ENCODE results near the gene TACC2. TPM values are rescaled to one million over a fixed set of nuclear protein-coding genes. Genes with fewer than 3 reads are reported as not detected.

The TACC2 gene
- total RNA-seq, 1 donor from 2014 or later: 22.0 TPM

GRCh38 chr10:122099562-122099961 is 110.6 kb downstream of the TACC2 start:
- FAIRE-seq (no peak), DNase-seq (ENCODE audit: low read depth) (no peak)
- H3K27ac Mint-ChIP-seq (ENCODE audit: unreplicated experiment): no peak overlapping the region
- Histone ChIP-seq H3K36me3 (ENCODE audit: insufficient read depth, low read length) (no peaks in the 10 kb centered on the region), H3K9me3 (ENCODE audit: insufficient read depth, low read depth, low read length) (no peaks in the 10 kb centered on the region), H3K4me2 (ENCODE audit: low read length) (no peak overlapping the region), H3K79me2 (ENCODE audit: insufficient read depth, low read length) (no peaks in the 10 kb centered on the region), H3K9ac (ENCODE audit: low read length) (no peak overlapping the region), H3K4me1 (ENCODE audit: insufficient read depth, low read length) (no peaks in the 10 kb centered on the region), H2AFZ (ENCODE audit: low read depth, low read length) (no peak overlapping the region), H3K27me3 (ENCODE audit: insufficient read depth, low read length) (peaks cover 10% of the 10 kb centered on the region), H3K4me3 (ENCODE audit: insufficient read depth, low read depth, low read length) (no peak overlapping the region), H4K20me1 (ENCODE audit: insufficient read depth, low read length) (no peaks in the 10 kb centered on the region), H3K27ac (ENCODE audit: low read depth, low read length) (no peak overlapping the region)
- peaks cover 43% of the 10 kb centered on the region for H3K27me3 Mint-ChIP-seq (ENCODE audit: low read depth, unreplicated experiment)
- TF ChIP-seq CTCF (IDR thresholded peaks at IDR 0.05; ENCODE audit: insufficient read depth, low read depth, low read length) (no peak), EZH2 (IDR thresholded peaks at IDR 0.05; ENCODE audit: insufficient read depth, low read length) (no peak)
- no peaks in the 10 kb centered on the region for H3K36me3 Mint-ChIP-seq (ENCODE audit: low read depth, unreplicated experiment)
- H3K4me3 Mint-ChIP-seq (ENCODE audit: unreplicated experiment): no peak overlapping the region
- peaks cover 8% of the 10 kb centered on the region for H3K4me1 Mint-ChIP-seq (ENCODE audit: low read depth, unreplicated experiment)
- no peaks in the 10 kb centered on the region for H3K9me3 Mint-ChIP-seq (ENCODE audit: unreplicated experiment)

- H4K20me1 ChIP-seq (ENCODE audit: insufficient read depth, low read length): no peaks in the 10 kb centered on the region
- H3K27ac Mint-ChIP-seq (ENCODE audit: unreplicated experiment): peak overlapping the region; percentile 4
- no peaks in the 10 kb centered on the region for H3K9me3 ChIP-seq (ENCODE audit: insufficient read depth, low read depth, low read length)
- peaks cover 8% of the 10 kb centered on the region for H3K4me1 Mint-ChIP-seq (ENCODE audit: low read depth, unreplicated experiment)
- H3K9me3 Mint-ChIP-seq (ENCODE audit: unreplicated experiment): no peaks in the 10 kb centered on the region
- TF ChIP-seq CTCF (IDR thresholded peaks at IDR 0.05; ENCODE audit: insufficient read depth, low read depth, low read length) (no peak), EZH2 (IDR thresholded peaks at IDR 0.05; ENCODE audit: insufficient read depth, low read length) (no peak)
- DNase-seq (ENCODE audit: low read depth): no peak
- H3K36me3 ChIP-seq (ENCODE audit: insufficient read depth, low read length): no peaks in the 10 kb centered on the region
- H3K4me3 Mint-ChIP-seq (ENCODE audit: unreplicated experiment): no peak overlapping the region
- H3K27me3 Mint-ChIP-seq (ENCODE audit: low read depth, unreplicated experiment): peaks cover 34% of the 10 kb centered on the region
- no peaks in the 10 kb centered on the region for H3K36me3 Mint-ChIP-seq (ENCODE audit: low read depth, unreplicated experiment)
- no peaks in the 10 kb centered on the region for H3K79me2 ChIP-seq (ENCODE audit: insufficient read depth, low read length)
- FAIRE-seq: no peak
- H3K4me3 ChIP-seq (ENCODE audit: insufficient read depth, low read depth, low read length): no peak overlapping the region
- H3K4me1 ChIP-seq (ENCODE audit: insufficient read depth, low read length): no peaks in the 10 kb centered on the region
- H3K4me2 ChIP-seq (ENCODE audit: low read length): no peak overlapping the region
- no peak overlapping the region for H2AFZ ChIP-seq (ENCODE audit: low read depth, low read length)
- H3K27me3 ChIP-seq (ENCODE audit: insufficient read depth, low read length): peaks cover 6% of the 10 kb centered on the region
- H3K27ac ChIP-seq (ENCODE audit: low read depth, low read length): no peak overlapping the region
- no peak overlapping the region for H3K9ac ChIP-seq (ENCODE audit: low read length)
Observed at GRCh38 chr10:122102146-122102868, 113.3 kb downstream of the TACC2 start.

GRCh38 chr10:122102869-122103525 is 114.0 kb downstream of the TACC2 start:
- Mint-ChIP-seq H3K4me1 (ENCODE audit: low read depth, unreplicated experiment) (peaks cover 8% of the 10 kb centered on the region), H3K9me3 (ENCODE audit: unreplicated experiment) (no peaks in the 10 kb centered on the region), H3K4me3 (ENCODE audit: unreplicated experiment) (no peak overlapping the region), H3K27ac (ENCODE audit: unreplicated experiment) (peak overlapping the region; percentile 4), H3K27me3 (ENCODE audit: low read depth, unreplicated experiment) (peaks cover 27% of the 10 kb centered on the region), H3K36me3 (ENCODE audit: low read depth, unreplicated experiment) (no peaks in the 10 kb centered on the region)
- H3K4me1 ChIP-seq (ENCODE audit: insufficient read depth, low read length): no peaks in the 10 kb centered on the region
- no peak overlapping the region for H2AFZ ChIP-seq (ENCODE audit: low read depth, low read length)
- H3K27ac ChIP-seq (ENCODE audit: low read depth, low read length): no peak overlapping the region
- H3K79me2 ChIP-seq (ENCODE audit: insufficient read depth, low read length): no peaks in the 10 kb centered on the region
- no peak overlapping the region for H3K4me3 ChIP-seq (ENCODE audit: insufficient read depth, low read depth, low read length)
- no peak for TF ChIP-seq EZH2 (IDR thresholded peaks at IDR 0.05; ENCODE audit: insufficient read depth, low read length)
- no peak for TF ChIP-seq CTCF (IDR thresholded peaks at IDR 0.05; ENCODE audit: insufficient read depth, low read depth, low read length)
- no peaks in the 10 kb centered on the region for H3K36me3 ChIP-seq (ENCODE audit: insufficient read depth, low read length)
- no peaks in the 10 kb centered on the region for H4K20me1 ChIP-seq (ENCODE audit: insufficient read depth, low read length)
- no peaks in the 10 kb centered on the region for H3K9me3 ChIP-seq (ENCODE audit: insufficient read depth, low read depth, low read length)
- H3K27me3 ChIP-seq (ENCODE audit: insufficient read depth, low read length): peaks cover 6% of the 10 kb centered on the region
- no peak for FAIRE-seq
- no peak overlapping the region for H3K9ac ChIP-seq (ENCODE audit: low read length)
- DNase-seq (ENCODE audit: low read depth): no peak
- H3K4me2 ChIP-seq (ENCODE audit: low read length): no peak overlapping the region

Measured in astrocyte (in vitro differentiated cells and primary cell).